ENCODE results near the gene SFRP2. TPM values are rescaled to one million over a fixed set of nuclear protein-coding genes. Genes with fewer than 3 reads are reported as not detected.

SFRP2 gene
- total RNA-seq, 1 experiment from 2014 or later, result 0.26 TPM

DNA sequence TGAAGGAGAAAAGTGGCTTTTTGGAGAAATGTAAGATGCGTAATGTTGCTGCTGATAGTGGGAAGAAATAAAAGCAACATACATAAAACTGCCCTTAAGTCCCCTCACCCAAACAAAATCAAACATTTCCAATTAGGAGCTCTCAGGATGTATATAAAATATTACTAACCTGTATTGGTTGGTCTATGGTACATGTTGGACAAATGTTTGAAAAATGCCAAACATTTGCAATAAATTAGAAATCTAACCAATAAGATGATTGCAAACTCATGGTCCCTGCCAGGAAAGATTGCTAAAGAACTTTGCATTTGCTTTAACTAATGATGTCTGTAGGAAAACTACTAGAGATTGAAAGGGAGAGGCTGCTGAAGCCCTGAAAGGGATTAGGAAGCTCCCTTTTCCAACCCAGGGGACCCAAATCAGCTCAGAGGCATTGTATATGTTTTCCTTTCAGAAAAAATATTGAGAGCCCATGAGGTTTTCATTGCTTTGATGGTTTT lies 1.8 kb downstream of the SFRP2 start:
- no peak for TF ChIP-seq POLR2AphosphoS5 (IDR thresholded peaks at IDR 0.05; ENCODE audit: low read depth, low read length)
- TF ChIP-seq, protein P1, sequence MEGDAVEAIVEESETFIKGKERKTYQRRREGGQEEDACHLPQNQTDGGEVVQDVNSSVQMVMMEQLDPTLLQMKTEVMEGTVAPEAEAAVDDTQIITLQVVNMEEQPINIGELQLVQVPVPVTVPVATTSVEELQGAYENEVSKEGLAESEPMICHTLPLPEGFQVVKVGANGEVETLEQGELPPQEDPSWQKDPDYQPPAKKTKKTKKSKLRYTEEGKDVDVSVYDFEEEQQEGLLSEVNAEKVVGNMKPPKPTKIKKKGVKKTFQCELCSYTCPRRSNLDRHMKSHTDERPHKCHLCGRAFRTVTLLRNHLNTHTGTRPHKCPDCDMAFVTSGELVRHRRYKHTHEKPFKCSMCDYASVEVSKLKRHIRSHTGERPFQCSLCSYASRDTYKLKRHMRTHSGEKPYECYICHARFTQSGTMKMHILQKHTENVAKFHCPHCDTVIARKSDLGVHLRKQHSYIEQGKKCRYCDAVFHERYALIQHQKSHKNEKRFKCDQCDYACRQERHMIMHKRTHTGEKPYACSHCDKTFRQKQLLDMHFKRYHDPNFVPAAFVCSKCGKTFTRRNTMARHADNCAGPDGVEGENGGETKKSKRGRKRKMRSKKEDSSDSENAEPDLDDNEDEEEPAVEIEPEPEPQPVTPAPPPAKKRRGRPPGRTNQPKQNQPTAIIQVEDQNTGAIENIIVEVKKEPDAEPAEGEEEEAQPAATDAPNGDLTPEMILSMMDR (IDR thresholded peaks at IDR 0.05), result no peak
- TF ChIP-seq, protein P2, sequence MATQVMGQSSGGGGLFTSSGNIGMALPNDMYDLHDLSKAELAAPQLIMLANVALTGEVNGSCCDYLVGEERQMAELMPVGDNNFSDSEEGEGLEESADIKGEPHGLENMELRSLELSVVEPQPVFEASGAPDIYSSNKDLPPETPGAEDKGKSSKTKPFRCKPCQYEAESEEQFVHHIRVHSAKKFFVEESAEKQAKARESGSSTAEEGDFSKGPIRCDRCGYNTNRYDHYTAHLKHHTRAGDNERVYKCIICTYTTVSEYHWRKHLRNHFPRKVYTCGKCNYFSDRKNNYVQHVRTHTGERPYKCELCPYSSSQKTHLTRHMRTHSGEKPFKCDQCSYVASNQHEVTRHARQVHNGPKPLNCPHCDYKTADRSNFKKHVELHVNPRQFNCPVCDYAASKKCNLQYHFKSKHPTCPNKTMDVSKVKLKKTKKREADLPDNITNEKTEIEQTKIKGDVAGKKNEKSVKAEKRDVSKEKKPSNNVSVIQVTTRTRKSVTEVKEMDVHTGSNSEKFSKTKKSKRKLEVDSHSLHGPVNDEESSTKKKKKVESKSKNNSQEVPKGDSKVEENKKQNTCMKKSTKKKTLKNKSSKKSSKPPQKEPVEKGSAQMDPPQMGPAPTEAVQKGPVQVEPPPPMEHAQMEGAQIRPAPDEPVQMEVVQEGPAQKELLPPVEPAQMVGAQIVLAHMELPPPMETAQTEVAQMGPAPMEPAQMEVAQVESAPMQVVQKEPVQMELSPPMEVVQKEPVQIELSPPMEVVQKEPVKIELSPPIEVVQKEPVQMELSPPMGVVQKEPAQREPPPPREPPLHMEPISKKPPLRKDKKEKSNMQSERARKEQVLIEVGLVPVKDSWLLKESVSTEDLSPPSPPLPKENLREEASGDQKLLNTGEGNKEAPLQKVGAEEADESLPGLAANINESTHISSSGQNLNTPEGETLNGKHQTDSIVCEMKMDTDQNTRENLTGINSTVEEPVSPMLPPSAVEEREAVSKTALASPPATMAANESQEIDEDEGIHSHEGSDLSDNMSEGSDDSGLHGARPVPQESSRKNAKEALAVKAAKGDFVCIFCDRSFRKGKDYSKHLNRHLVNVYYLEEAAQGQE (IDR thresholded peaks at IDR 0.05; ENCODE audit: insufficient read depth in 1 of 2, low read depth in 2 of 2, low read length in 1 of 2), result no peak
- TF ChIP-seq TCF7L2 (IDR thresholded peaks at IDR 0.05; ENCODE audit: low read depth, low read length), result no peak
- no peak for TF ChIP-seq SIN3A (IDR thresholded peaks at IDR 0.05; ENCODE audit: borderline replicate concordance, insufficient read depth, low read depth, low read length)
- ChIA-PET CTCF (no interaction called here), POLR2A (no interaction called here)
- Histone ChIP-seq H3K27me3 (ENCODE audit: control insufficient read depth, insufficient read depth, low read length) (peaks cover 9% of the 10 kb centered on the region), H3K4me3 (ENCODE audit: low read depth in 2 of 2, low read length in 2 of 2) (no peak overlapping the region), H3K4me1 (ENCODE audit: control insufficient read depth, insufficient read depth, low read length) (no peaks in the 10 kb centered on the region), H3K27ac (ENCODE audit: low read length) (no peak overlapping the region), H3K9me3 (ENCODE audit: control insufficient read depth, insufficient read depth, low read depth, low read length) (no peaks in the 10 kb centered on the region), H3K36me3 (ENCODE audit: control insufficient read depth, insufficient read depth, low read length) (no peaks in the 10 kb centered on the region)
- in situ Hi-C loops (cut with HindIII; ENCODE audit: low pct_unique_long_range_greater_than_20kb, low sequenced_read_pairs), result no loop called here
- DNase-seq (ENCODE audit: low read depth, low spot score), result no peak
- ATAC-seq, result no peak
- intact Hi-C loops (cut with micrococcal nuclease; ENCODE audit: unreplicated experiment), result no loop called here
- no TSS peak for BruUV-seq (replicated peaks)

DNA sequence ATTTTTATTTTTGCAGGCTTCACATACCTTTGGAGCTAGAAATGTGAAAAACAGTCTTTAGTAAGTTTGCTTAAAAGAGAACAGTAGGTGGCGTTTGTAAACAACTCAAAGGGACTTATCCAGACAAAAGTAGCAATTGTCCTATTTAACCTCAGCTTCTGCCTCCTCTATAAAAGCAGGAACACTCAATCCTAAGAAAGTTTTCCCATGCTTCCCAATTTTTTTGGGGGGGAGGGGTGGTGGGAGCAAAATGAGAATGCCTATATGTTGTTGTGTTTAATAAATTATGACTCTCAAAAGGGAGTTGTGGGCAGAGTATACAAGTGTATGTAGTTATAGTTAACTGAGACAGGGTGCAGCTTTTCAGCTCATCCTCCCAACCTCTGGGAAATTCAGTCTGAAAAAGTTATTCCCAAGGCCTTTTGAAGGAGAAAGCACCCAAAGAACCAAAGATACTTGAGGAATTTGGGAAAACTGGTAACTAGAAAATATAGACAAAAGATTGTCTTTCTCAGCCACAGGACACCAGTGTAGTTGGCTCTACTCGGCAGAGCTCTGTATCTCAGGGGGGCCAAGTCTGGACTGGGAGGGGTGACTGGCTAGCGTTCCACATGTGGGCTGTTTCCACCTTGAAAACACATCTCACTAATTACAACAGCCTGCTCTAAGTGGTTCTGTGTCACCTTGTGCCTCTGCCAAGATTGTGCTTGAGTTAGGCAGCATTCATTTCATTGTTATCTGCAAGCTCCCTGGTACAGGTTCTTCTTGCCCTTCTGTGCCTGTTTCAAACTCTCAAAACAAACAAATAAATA lies 2.8 kb downstream of the SFRP2 start:
- POLR2A ChIA-PET, result interaction anchor here (0.6 kb wide), 1 partner anchor 629 kb away, joined by 3 read pairs; no protein-coding TSS in a partner anchor

More for the DNA sequence above, 2.8 kb downstream of the SFRP2 start:
- CTCF ChIA-PET, result interaction anchor here (0.7 to 1.1 kb wide), 4 partner anchors 207 to 529 kb away, joined by 3 to 15 read pairs (median 14); no protein-coding TSS in a partner anchor
- H3K4me1 ChIP-seq (ENCODE audit: control insufficient read depth, insufficient read depth, low read length), result no peaks in the 10 kb centered on the region
- no peak overlapping the region for H3K4me3 ChIP-seq (ENCODE audit: low read depth in 2 of 2, low read length in 2 of 2)
- H3K9me3 ChIP-seq (ENCODE audit: control insufficient read depth, insufficient read depth, low read depth, low read length), result no peaks in the 10 kb centered on the region
- no peak overlapping the region for H3K27ac ChIP-seq (ENCODE audit: low read length)
- DNase-seq (ENCODE audit: low read depth, low spot score), result peak; percentile 10
- peaks cover 8% of the 10 kb centered on the region for H3K27me3 ChIP-seq (ENCODE audit: control insufficient read depth, insufficient read depth, low read length)
- intact Hi-C loops (cut with micrococcal nuclease; ENCODE audit: unreplicated experiment), result no loop called here
- 0 out of 2 replicates have a peak, but pooled peaks have one; percentile 68 for ATAC-seq
- in situ Hi-C loops (cut with HindIII; ENCODE audit: low pct_unique_long_range_greater_than_20kb, low sequenced_read_pairs), result no loop called here
- no TSS peak for BruUV-seq (replicated peaks)
- no peaks in the 10 kb centered on the region for H3K36me3 ChIP-seq (ENCODE audit: control insufficient read depth, insufficient read depth, low read length)
- TF ChIP-seq, protein P2 (IDR thresholded peaks at IDR 0.05; ENCODE audit: insufficient read depth in 1 of 2, low read depth in 2 of 2, low read length in 1 of 2), result no peak
- TF ChIP-seq POLR2AphosphoS5 (IDR thresholded peaks at IDR 0.05; ENCODE audit: low read depth, low read length) (no peak), TCF7L2 (IDR thresholded peaks at IDR 0.05; ENCODE audit: low read depth, low read length) (no peak), SIN3A (IDR thresholded peaks at IDR 0.05; ENCODE audit: borderline replicate concordance, insufficient read depth, low read depth, low read length) (no peak)
- TF ChIP-seq, protein P1 (IDR thresholded peaks at IDR 0.05), result peak; percentile 45; the same call in 1 of the 2 replicates
